K562 (cell line): ENCODE data around the gene RNF31. TPM values are rescaled to one million over a fixed set of nuclear protein-coding genes. Genes with fewer than 3 reads are reported as not detected.

ENCODE experiments used
- HNRNPL ChIP-seq: fragments of 200-400 bp; formaldehyde crosslinking; IDR thresholded peaks from 2 replicates; pipeline ENCODE4 v1.6.1; 2017; ENCODE audit warnings: low read depth, mild to moderate bottlenecking, low read length
- MIER1 ChIP-seq: fragments of 450-650 bp; IDR thresholded peaks from 2 replicates; pipeline ENCODE4 v1.6.1; 2016; ENCODE audit warnings: antibody characterized with exemption, mild to moderate bottlenecking, low read depth
- MXI1 ChIP-seq: IDR thresholded peaks from 2 replicates; pipeline ENCODE4 v1.6.1; 2011; ENCODE audit warnings: low read depth, mild to moderate bottlenecking, improper control_type of control experiment, low read length
- PRMT5 ChIP-seq: sonication (generic); formaldehyde crosslinking; IDR thresholded peaks from 2 replicates; pipeline ENCODE4 v1.5.0; 2020; ENCODE audit warnings: missing genetic modification reagents
- SP1 ChIP-seq: sonication (generic); formaldehyde crosslinking; IDR thresholded peaks from 2 replicates; pipeline ENCODE4 v1.8.1; 2022; ENCODE audit warnings: mild to moderate bottlenecking, missing genetic modification reagents
- STAT6 ChIP-seq: sonication (generic); formaldehyde crosslinking; IDR thresholded peaks from 2 replicates; pipeline ENCODE4 v1.8.1; 2023; ENCODE audit warnings: mild to moderate bottlenecking, missing genetic modification reagents
- ZBTB34 ChIP-seq: fragments of 250-450 bp; sonication (Bioruptor Pico); IDR thresholded peaks from 2 replicates; pipeline ENCODE4 v1.8.0; 2021; ENCODE audit warnings: mild to moderate bottlenecking, moderate library complexity
- ZNF407 ChIP-seq: fragments of 450-650 bp; IDR thresholded peaks from 2 replicates; pipeline ENCODE4 v1.6.1; 2016; ENCODE audit warnings: low read depth
- ZNF518B ChIP-seq: fragments of 250-450 bp; sonication (Bioruptor Pico); IDR thresholded peaks from 2 replicates; pipeline ENCODE4 v1.5.0; 2021; ENCODE audit warnings: mild to moderate bottlenecking, moderate library complexity
- ZNF75A ChIP-seq: fragments of 450-650 bp; formaldehyde crosslinking; IDR thresholded peaks from 2 replicates; pipeline ENCODE4 v1.4.0; 2020; ENCODE audit warnings: mild to moderate bottlenecking
- polyA plus RNA-seq, 8 experiments: library from polyadenylated mRNA; depleted of rRNA in 4 of 8; stranded (reverse) in 5 of 8; unstranded in 3 of 8; fragments of >200 nt; fragmentation: Nextera tagmentation in 2 of 8; fragmentation: Illumina TruSeq in 1 of 8; extraction: Ambion mirVana in 2 of 8; extraction: Trizol in 1 of 8; gene quantifications; 2 replicates each; pipeline versions ENCODE4 v1.2.1 to v1.2.3, GENCODE V29; 2011 to 2014; ENCODE audit warnings: inconsistent platforms in 1 of 8, missing spikeins in 1 of 8
- total RNA-seq, 7 experiments: library from RNA; depleted of rRNA in 6 of 7; stranded (reverse); fragments of >200 nt in 6 of 7; fragmentation: Illumina TruSeq in 2 of 7; extraction: Trizol in 2 of 7; gene quantifications; 2 replicates each; pipeline versions ENCODE4 v1.2.1 to v1.2.3, GENCODE V29; 2011 to 2021; ENCODE audit warnings: low replicate concordance in 1 of 7

RNF31 gene
- total and polyA plus RNA-seq, 9 of the 15 experiments (the other 6 are each of a cell fraction or from before 2014, with no cell fraction given): 3.1 to 47.6 (median 19.1) TPM

- no peak for TF ChIP-seq STAT6 (CRISPR knock-in tag)
- TF ChIP-seq PRMT5 (CRISPR knock-in tag): no peak
- TF ChIP-seq HNRNPL: 0 out of 2 replicates have a peak, but pooled peaks have one; percentile 53
- TF ChIP-seq ZNF518B (CRISPR knock-in tag): no peak
- TF ChIP-seq ZNF75A (CRISPR knock-in tag): no peak
- TF ChIP-seq ZNF407: no peak
- TF ChIP-seq SP1 (CRISPR knock-in tag): peak; percentile 31; the same call in 1 of the 2 replicates
- no peak for TF ChIP-seq MIER1
- no peak for TF ChIP-seq ZBTB34 (CRISPR knock-in tag)
- no peak for TF ChIP-seq MXI1
Observed at GRCh38 chr14:24135834-24136683, 11.2 kb upstream of the RNF31 start, which contains the start of gene PSME1 (continued).
